Lower lobe of right lung (tissue), 2 donors: ENCODE measurements around the gene CALM1. TPM values are rescaled to one million over a fixed set of nuclear protein-coding genes. Genes with fewer than 3 reads are reported as not detected.

Experiments
- ATAC-seq, 2 donors: fragments of 200-7000 bp; cut with Tn5 transposase; one replicate each; pipeline ENCODE4 v1.9.1; 2020 to 2022; ENCODE audit warnings: mild to moderate bottlenecking in 2 of 2, moderate library complexity in 2 of 2
- DNase-seq: peaks from one replicate; pipeline ENCODE4 v3.0.0-alpha.2; 2020
- H3K27ac ChIP-seq: fragments of 200-600 bp; one replicate; pipeline ENCODE4 v1.8.0; 2022
- H3K27me3 ChIP-seq: fragments of 200-600 bp; one replicate; pipeline ENCODE4 v1.8.0; 2022; ENCODE audit warnings: low read depth
- H3K36me3 ChIP-seq: fragments of 200-600 bp; one replicate; pipeline ENCODE4 v1.8.0; 2022; ENCODE audit warnings: mild to moderate bottlenecking
- H3K4me1 ChIP-seq: fragments of 200-600 bp; one replicate; pipeline ENCODE4 v1.8.0; 2022
- H3K4me3 ChIP-seq: fragments of 200-600 bp; one replicate; pipeline ENCODE4 v1.8.0; 2022; ENCODE audit warnings: mild to moderate bottlenecking
- H3K9me3 ChIP-seq: fragments of 200-600 bp; one replicate; pipeline ENCODE4 v1.8.0; 2022
- CTCF ChIP-seq: fragments of 200-600 bp; IDR thresholded peaks from one replicate; pipeline ENCODE4 v1.8.0; 2022; ENCODE audit warnings: antibody characterized with exemption, mild to moderate bottlenecking
- intact Hi-C: fragments of 100-400 bp; cut with DNase I; formaldehyde crosslinking; loops from one replicate; pipeline ENCODE4 v1.11.0; 2022
- total RNA-seq: library from RNA; stranded (reverse); fragmentation: NEBNext Ultra II Directional; extraction: Animal tissue kit (Norgen Biotek cat#: 25700); gene quantifications from one replicate; pipeline ENCODE4 v1.2.1, GENCODE V29; 2021
- donor health status: DM: no; HTN: yes; CAD: no; lungs with severe emphysema.

The CALM1 gene
- total RNA-seq, 1 donor from 2014 or later, result 518 TPM

DNA sequence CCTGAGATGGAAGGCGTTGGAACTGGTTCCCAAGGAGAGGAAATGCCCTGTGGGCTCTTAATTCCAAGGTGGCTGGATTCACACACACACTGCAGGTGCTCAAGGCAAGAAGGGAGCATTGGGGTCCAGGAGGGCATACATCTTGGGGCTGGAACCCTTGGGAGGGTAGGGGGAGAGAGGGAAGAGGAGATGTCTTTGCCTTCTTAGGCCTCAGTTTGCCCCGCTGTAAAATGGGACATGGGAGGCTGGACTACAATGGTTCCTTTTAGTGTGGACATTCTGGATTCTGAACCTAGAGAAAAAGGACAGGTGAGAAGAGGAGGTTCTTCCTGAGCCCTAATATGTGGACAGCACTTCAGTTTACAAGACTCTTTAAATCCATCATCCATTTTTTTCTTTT lies 43.8 kb downstream of the CALM1 start:
- no peak for DNase-seq

GRCh38 chr14:90442388-90442787 lies 45.6 kb downstream of the CALM1 start:
- H3K9me3 ChIP-seq, result peaks cover 1% of the 10 kb centered on the region
- no peak for DNase-seq
- H3K4me1 ChIP-seq, result peaks cover 5% of the 10 kb centered on the region
- ATAC-seq, result no peak
- H3K27me3 ChIP-seq, result no peaks in the 10 kb centered on the region
- no peak for TF ChIP-seq CTCF
- no peaks in the 10 kb centered on the region for H3K36me3 ChIP-seq
- intact Hi-C loops, result no loop called here
- H3K27ac ChIP-seq, result no peak overlapping the region
- no peak overlapping the region for H3K4me3 ChIP-seq

More for the DNA sequence above, 43.8 kb downstream of the CALM1 start:
- H3K4me1 ChIP-seq, result peaks cover 5% of the 10 kb centered on the region
- H3K9me3 ChIP-seq, result no peaks in the 10 kb centered on the region
- no peak overlapping the region for H3K27ac ChIP-seq
- intact Hi-C loops, result no loop called here
- H3K36me3 ChIP-seq, result no peaks in the 10 kb centered on the region
- H3K4me3 ChIP-seq, result no peak overlapping the region
- no peak for ATAC-seq
- no peak for TF ChIP-seq CTCF
- H3K27me3 ChIP-seq, result no peaks in the 10 kb centered on the region

DNA sequence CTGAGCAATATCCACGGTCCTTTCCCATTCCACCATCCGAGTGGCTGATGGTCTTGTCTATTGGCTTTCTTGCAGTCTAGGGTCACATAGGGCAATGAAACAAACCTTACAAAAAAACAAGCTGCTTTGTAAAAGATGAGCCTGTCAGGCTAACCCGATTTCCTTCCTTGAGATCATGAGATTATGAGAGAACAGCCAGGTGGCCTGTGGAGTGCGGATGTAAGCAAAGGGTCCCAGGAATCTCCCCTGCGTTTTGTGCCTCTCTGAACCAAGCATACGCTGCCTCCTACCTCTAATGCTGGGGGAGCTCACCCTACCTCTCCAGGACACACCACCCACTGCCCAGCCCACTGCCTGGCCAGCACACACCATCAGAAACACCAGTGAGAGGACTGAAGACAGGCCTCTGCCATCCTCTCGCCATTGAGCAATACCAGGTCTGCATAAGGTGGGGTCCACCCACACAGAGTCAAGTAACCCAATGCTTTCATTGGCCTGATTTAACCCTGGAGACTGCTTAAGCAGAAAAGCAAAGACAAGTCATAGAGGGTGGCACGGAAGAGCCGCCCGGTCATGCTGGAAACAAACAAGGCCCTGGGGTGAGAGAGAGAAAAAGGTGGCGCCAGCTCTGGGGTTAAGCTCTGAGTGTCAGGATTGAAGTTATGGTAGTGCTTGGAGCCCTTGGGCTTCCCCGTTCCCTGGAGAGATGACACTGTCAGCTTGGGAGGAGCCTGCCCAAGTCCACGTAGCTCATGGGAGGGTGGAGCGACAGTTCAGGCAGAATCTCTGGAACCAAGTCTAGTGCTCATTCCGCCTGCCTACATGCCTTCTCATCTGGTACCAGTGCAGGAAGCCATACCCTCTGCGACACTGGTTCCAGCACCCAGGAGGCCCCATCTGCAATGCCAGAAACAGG lies 46.6 kb downstream of the CALM1 start:
- TF ChIP-seq CTCF, result no peak
- H3K27ac ChIP-seq, result peak overlapping the region; percentile 37
- no peak for ATAC-seq

GRCh38 chr14:90444077-90444696 lies 47.4 kb downstream of the CALM1 start:
- ATAC-seq (peak; percentile 96 to 97), DNase-seq (peak; percentile 89)
- Histone ChIP-seq H3K9me3 (peaks cover 9% of the 10 kb centered on the region), H3K27ac (peak overlapping the region; percentile 37), H3K27me3 (no peaks in the 10 kb centered on the region), H3K36me3 (no peaks in the 10 kb centered on the region), H3K4me3 (no peak overlapping the region), H3K4me1 (peaks cover 5% of the 10 kb centered on the region)
- no peak for TF ChIP-seq CTCF
- intact Hi-C loops, result no loop called here

More for the DNA sequence above, 46.6 kb downstream of the CALM1 start:
- no peaks in the 10 kb centered on the region for H3K27me3 ChIP-seq
- H3K36me3 ChIP-seq, result no peaks in the 10 kb centered on the region
- H3K9me3 ChIP-seq, result peaks cover 9% of the 10 kb centered on the region
- peaks cover 5% of the 10 kb centered on the region for H3K4me1 ChIP-seq
- intact Hi-C loops, result no loop called here
- H3K4me3 ChIP-seq, result no peak overlapping the region
- no peak for DNase-seq

- DNase-seq, result no peak
- Histone ChIP-seq H3K4me1 (peaks cover 5% of the 10 kb centered on the region), H3K27me3 (no peaks in the 10 kb centered on the region), H3K9me3 (peaks cover 9% of the 10 kb centered on the region), H3K4me3 (no peak overlapping the region), H3K36me3 (no peaks in the 10 kb centered on the region), H3K27ac (no peak overlapping the region)
- ATAC-seq, result no peak
- no peak for TF ChIP-seq CTCF
- intact Hi-C loops, result no loop called here
These were observed 48.2 kb downstream of the CALM1 start for GRCh38 chr14:90445011-90445410.
